Globus pallidus (tissue), 1 donor: ENCODE results near the gene PHETA2.
"Not testable (repeated sequence)": the region's sequence is repeated elsewhere in the genome, so short reads cannot be mapped to it uniquely, and the experiment has no call there.

ENCODE experiments used
- DNase-seq: peaks from one replicate; pipeline ENCODE4 v3.0.0-alpha.2; 2015; ENCODE audit warnings: low spot score

Gene PHETA2

DNA sequence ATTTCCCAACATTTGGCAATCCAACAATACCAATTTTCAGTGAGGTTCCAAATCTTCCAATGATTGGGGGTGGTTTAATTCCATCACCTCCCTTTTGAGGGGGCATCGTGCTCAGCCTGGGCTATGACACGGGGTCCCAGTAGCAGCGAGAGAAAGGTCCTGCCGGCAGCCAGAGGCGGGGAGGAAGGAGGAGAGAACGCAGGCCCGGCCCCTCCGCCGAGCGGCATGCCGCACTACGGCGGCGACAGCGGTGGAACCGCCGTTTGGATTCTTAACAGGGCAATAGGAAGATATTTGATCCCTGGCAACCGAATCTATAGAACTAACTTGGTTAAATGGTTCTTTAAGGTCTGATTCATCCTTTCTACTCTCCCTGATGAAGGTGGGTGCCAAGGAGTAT is 34.8 kb downstream of the PHETA2 start:
- DNase-seq, result no peak

- no peak for DNase-seq
Measured at GRCh38 chr22:42111798-42112197, 37.8 kb downstream of the PHETA2 start.

DNA sequence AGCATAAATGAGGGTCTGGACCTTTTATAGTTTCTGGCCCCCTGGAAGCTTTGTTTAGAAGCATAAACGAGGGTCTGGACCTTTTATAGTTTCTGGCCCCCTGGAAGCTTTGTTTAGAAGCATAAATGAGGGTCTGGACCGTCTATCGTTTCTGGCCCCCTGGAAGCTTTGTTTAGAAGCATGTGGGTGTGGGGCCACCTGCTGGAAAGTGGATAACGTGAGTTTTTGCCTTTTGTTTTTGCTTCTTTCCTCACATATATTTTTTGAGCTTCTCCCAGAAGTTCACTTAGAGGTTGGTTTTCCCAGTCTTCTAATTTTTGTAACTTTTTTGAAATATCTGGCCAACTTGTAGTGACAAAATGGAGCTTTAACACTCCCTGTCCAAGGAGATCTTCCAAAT is 38.7 kb downstream of the PHETA2 start:
- DNase-seq, result not testable (repeated sequence)

- peak; percentile 27 for DNase-seq
Measured at GRCh38 chr22:42114721-42115120, 40.7 kb downstream of the PHETA2 start.

DNA sequence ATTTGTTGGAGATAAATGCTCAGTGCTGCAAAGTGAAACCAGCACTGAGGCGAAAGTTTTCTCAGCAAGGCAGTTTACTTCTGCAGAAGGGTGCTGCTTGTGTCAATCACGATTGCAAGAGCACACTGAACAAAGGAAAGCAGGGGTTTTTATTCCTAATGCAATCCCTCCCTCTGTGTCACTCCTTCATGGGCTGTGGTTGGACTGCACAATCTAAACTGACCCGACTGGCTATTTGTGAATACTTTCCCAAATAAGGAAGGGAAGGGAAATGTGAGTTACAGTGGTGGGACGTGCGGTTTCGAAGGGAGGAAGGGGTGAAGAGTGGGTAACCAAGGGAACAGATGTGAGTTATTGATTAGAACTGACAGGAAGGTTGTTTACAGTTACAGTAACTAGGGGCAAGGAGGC is 41.4 kb downstream of the PHETA2 start:
- DNase-seq, result not testable (repeated sequence)

GRCh38 chr22:42116848-42117424 is 42.9 kb downstream of the PHETA2 start:
- DNase-seq, result no peak

- not testable (repeated sequence) for DNase-seq
Measured at GRCh38 chr22:42120231-42121021, 46.4 kb downstream of the PHETA2 start.

GRCh38 chr22:42123529-42123928 is 49.5 kb downstream of the PHETA2 start:
- DNase-seq, result not testable (repeated sequence)

- DNase-seq, result no peak
Measured at GRCh38 chr22:42127606-42128005, 53.6 kb downstream of the PHETA2 start.

GRCh38 chr22:42128007-42128406 is 54.0 kb downstream of the PHETA2 start:
- DNase-seq, result not testable (repeated sequence)
